Endodermal cell (in vitro differentiated cells): ENCODE data around the gene GLB1L. TPM values are rescaled to one million over a fixed set of nuclear protein-coding genes. Genes with fewer than 3 reads are reported as not detected.
A peak's percentile ranks its signal among the peaks of the same experiment; 100 is the strongest.

Experiments
- DNase-seq: peaks from one replicate; pipeline ENCODE4 v3.0.0-alpha.2; 2017
- H3K27ac ChIP-seq: 2 replicates; pipeline ENCODE4 v1.5.1; 2013; ENCODE audit warnings: mild to moderate bottlenecking, low read depth, low read length, moderate library complexity
- H3K27me3 ChIP-seq: 2 replicates; pipeline ENCODE4 v1.6.1; 2013; ENCODE audit warnings: mild to moderate bottlenecking, low read length, moderate library complexity; ENCODE audit not compliant: insufficient read depth, control insufficient read depth, poor library complexity, severe bottlenecking
- H3K36me3 ChIP-seq: 2 replicates; pipeline ENCODE4 v1.7.0; 2013; ENCODE audit warnings: mild to moderate bottlenecking, low read length, moderate library complexity; ENCODE audit not compliant: control insufficient read depth, insufficient read depth
- H3K4me1 ChIP-seq: one replicate; pipeline ENCODE4 v1.7.0; 2013; ENCODE audit warnings: low read length; ENCODE audit not compliant: control insufficient read depth, insufficient read depth
- H3K4me3 ChIP-seq: 2 replicates; pipeline ENCODE4 v1.5.1; 2013; ENCODE audit warnings: mild to moderate bottlenecking, low read length, moderate library complexity
- H3K9ac ChIP-seq: 2 replicates; pipeline ENCODE4 v1.6.1; 2013; ENCODE audit warnings: mild to moderate bottlenecking, low read length, moderate library complexity; ENCODE audit not compliant: poor library complexity, severe bottlenecking; ENCODE audit errors: extremely low read depth
- H3K9me3 ChIP-seq: 2 replicates; pipeline ENCODE4 v1.6.1; 2013; ENCODE audit warnings: mild to moderate bottlenecking, low read length, moderate library complexity; ENCODE audit not compliant: control insufficient read depth
- H3K27ac Mint-ChIP-seq: 2 replicates; pipeline ENCODE4 v1.8.0; 2020; ENCODE audit warnings: mixed read lengths
- H3K27me3 Mint-ChIP-seq: 2 replicates; pipeline ENCODE4 v1.8.0; 2021; ENCODE audit warnings: mild to moderate bottlenecking, mixed read lengths; ENCODE audit not compliant: insufficient read depth
- H3K36me3 Mint-ChIP-seq: 2 replicates; pipeline ENCODE4 v1.8.0; 2020; ENCODE audit warnings: low read depth, mixed read lengths
- H3K4me1 Mint-ChIP-seq: 2 replicates; pipeline ENCODE4 v1.8.0; 2020; ENCODE audit warnings: mixed read lengths
- H3K4me3 Mint-ChIP-seq: 2 replicates; pipeline ENCODE4 v1.8.0; 2020; ENCODE audit warnings: mild to moderate bottlenecking, moderate library complexity, mixed read lengths
- H3K9me3 Mint-ChIP-seq: 2 replicates; pipeline ENCODE4 v1.8.0; 2020; ENCODE audit warnings: mild to moderate bottlenecking, mixed read lengths
- WGBS, 2 experiments: methylation state at CpG; one replicate each; pipeline versions ENCODE4 v1.1.5 to v1.1.7; 2013; ENCODE audit warnings: missing lambda C conversion rate in 2 of 2, mixed read lengths in 1 of 2; ENCODE audit not compliant: insufficient coverage in 1 of 2, insufficient read length in 1 of 2; 5-methylcytosine and 5-hydroxymethylcytosine counted together
- total RNA-seq, 2 donors: library from RNA; stranded (reverse); fragmentation: NEBNext Ultra II Directional in 1 of 2; extraction: Animal tissue kit (Norgen Biotek cat#: 25700) in 1 of 2; gene quantifications; 2 replicates in 1 of 2; 3 replicates in 1 of 2; pipeline ENCODE4 v1.2.1, GENCODE V29; 2021
- TF ChIP-seq, protein P1 (sequence below): fragments of 200-600 bp; sonication (generic); conservative IDR thresholded peaks from 2 replicates; pipeline ENCODE4 v1.5.0; 2021; ENCODE audit warnings: antibody characterized with exemption, mild to moderate bottlenecking

The GLB1L gene
- total RNA-seq, 2 donors from 2014 or later = 9.7 to 13.8 TPM

DNA sequence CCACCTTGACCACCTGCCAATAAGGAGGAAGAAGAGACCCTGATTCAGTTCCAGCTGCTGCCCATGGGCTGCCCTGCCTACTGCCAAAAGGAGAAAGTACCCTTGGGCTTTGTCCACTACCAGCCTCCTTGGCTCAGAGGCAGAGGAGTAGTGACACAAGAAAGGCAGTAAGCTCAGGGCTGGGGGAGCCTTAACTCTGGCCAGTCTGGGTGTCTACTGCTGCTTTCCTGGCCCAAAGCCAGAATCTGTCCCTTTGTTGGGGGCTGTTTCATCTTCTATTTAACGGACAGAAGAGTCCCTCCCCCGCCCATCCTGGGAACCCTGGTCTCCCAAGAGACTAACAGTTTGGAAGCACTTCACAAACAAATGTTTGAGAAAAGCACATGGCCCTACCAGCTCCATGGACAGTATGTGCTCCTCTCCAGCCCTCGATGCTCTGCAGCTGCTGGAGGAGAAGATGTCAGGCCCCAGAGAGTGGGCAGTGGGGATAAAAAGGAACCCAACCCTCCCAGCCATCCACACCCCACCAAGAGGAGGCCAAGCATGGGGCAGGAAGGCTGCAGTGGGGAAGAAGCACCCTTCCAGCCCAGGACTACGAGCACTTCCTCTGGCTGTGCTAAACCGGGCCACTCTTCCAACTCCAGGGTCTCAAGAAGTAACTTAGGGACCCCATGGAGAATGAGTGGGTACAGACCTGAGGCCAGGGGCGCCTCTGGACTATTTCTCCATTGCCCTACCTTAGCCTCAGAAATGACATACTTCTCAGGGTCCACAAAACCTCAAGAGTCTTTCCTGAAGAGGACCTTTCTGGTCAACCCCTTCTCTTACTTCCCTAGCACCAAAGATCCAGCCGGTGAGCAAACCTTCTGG lies 17.0 kb downstream of the GLB1L start:
- Histone ChIP-seq H3K27ac (no peak overlapping the region), H3K27me3 (no peaks in the 10 kb centered on the region), H3K9ac (peak overlapping the region; percentile 84), H3K4me3 (peak overlapping the region; percentile 98), H3K36me3 (peaks cover 48% of the 10 kb centered on the region), H3K4me1 (peaks cover 2% of the 10 kb centered on the region), H3K9me3 (no peaks in the 10 kb centered on the region)
- WGBS, 2 experiments = 70 to 73% methylated on average over 7 of the region's 7 CpGs
- TF ChIP-seq, protein P1, sequence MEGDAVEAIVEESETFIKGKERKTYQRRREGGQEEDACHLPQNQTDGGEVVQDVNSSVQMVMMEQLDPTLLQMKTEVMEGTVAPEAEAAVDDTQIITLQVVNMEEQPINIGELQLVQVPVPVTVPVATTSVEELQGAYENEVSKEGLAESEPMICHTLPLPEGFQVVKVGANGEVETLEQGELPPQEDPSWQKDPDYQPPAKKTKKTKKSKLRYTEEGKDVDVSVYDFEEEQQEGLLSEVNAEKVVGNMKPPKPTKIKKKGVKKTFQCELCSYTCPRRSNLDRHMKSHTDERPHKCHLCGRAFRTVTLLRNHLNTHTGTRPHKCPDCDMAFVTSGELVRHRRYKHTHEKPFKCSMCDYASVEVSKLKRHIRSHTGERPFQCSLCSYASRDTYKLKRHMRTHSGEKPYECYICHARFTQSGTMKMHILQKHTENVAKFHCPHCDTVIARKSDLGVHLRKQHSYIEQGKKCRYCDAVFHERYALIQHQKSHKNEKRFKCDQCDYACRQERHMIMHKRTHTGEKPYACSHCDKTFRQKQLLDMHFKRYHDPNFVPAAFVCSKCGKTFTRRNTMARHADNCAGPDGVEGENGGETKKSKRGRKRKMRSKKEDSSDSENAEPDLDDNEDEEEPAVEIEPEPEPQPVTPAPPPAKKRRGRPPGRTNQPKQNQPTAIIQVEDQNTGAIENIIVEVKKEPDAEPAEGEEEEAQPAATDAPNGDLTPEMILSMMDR = no peak
- H3K27me3 Mint-ChIP-seq = no peaks in the 10 kb centered on the region
- DNase-seq = no peak
- peaks cover 44% of the 10 kb centered on the region for H3K36me3 Mint-ChIP-seq
- H3K4me1 Mint-ChIP-seq = peaks cover 9% of the 10 kb centered on the region
- peak overlapping the region; percentile 55 for H3K27ac Mint-ChIP-seq
- peak overlapping the region; percentile 97 for H3K4me3 Mint-ChIP-seq
- no peaks in the 10 kb centered on the region for H3K9me3 Mint-ChIP-seq

GRCh38 chr2:219225350-219225749 lies 19.9 kb downstream of the GLB1L start:
- 94% methylated on average over 3 of the region's 3 CpGs for WGBS, 2 experiments
- Mint-ChIP-seq H3K4me1 (peaks cover 7% of the 10 kb centered on the region), H3K4me3 (no peak overlapping the region)

GRCh38 chr2:219223831-219224610 lies 21.2 kb downstream of the GLB1L start:
- H3K9me3 Mint-ChIP-seq = no peaks in the 10 kb centered on the region
- no peaks in the 10 kb centered on the region for H3K27me3 Mint-ChIP-seq
- peaks cover 2% of the 10 kb centered on the region for H3K4me1 ChIP-seq
- H3K27me3 ChIP-seq = no peaks in the 10 kb centered on the region
- peaks cover 55% of the 10 kb centered on the region for H3K36me3 Mint-ChIP-seq
- H3K9me3 ChIP-seq = no peaks in the 10 kb centered on the region
- H3K27ac Mint-ChIP-seq = no peak overlapping the region
- DNase-seq = no peak
- H3K9ac ChIP-seq = no peak overlapping the region
- H3K4me1 Mint-ChIP-seq = peaks cover 11% of the 10 kb centered on the region
- no peak overlapping the region for H3K4me3 Mint-ChIP-seq
- H3K36me3 ChIP-seq = peaks cover 46% of the 10 kb centered on the region
- TF ChIP-seq, protein P1 = no peak
- no peak overlapping the region for H3K27ac ChIP-seq
- no peak overlapping the region for H3K4me3 ChIP-seq
- 94 to 96% methylated on average over 20 to 31 of the region's 31 CpGs for WGBS, 2 experiments

More at GRCh38 chr2:219225350-219225749, 19.9 kb downstream of the GLB1L start:
- Histone ChIP-seq H3K9ac (no peak overlapping the region), H3K9me3 (no peaks in the 10 kb centered on the region), H3K4me3 (no peak overlapping the region), H3K4me1 (peaks cover 2% of the 10 kb centered on the region), H3K27ac (no peak overlapping the region), H3K27me3 (no peaks in the 10 kb centered on the region), H3K36me3 (peaks cover 46% of the 10 kb centered on the region)
- no peaks in the 10 kb centered on the region for H3K9me3 Mint-ChIP-seq
- no peaks in the 10 kb centered on the region for H3K27me3 Mint-ChIP-seq
- TF ChIP-seq, protein P1 = no peak
- H3K27ac Mint-ChIP-seq = no peak overlapping the region
- H3K36me3 Mint-ChIP-seq = peaks cover 48% of the 10 kb centered on the region
- no peak for DNase-seq
